Ascending aorta (tissue), 2 donors: ENCODE data around the gene FAM181A. TPM values are rescaled to one million over a fixed set of nuclear protein-coding genes. Genes with fewer than 3 reads are reported as not detected.
A peak's percentile ranks its signal among the peaks of the same experiment; 100 is the strongest.

Experiments
- DNase-seq, 2 donors: peaks; one replicate each; pipeline ENCODE4 v3.0.0-alpha.2; 2019; ENCODE audit warnings: low spot score in 2 of 2
- H3K27ac ChIP-seq, 2 donors: fragments of 200-600 bp; sonication (generic); one replicate each; pipeline ENCODE4 v1.5.1; 2016 to 2017; ENCODE audit warnings: mild to moderate bottlenecking in 1 of 2
- H3K27me3 ChIP-seq: fragments of 200-600 bp; sonication (generic); one replicate; pipeline ENCODE4 v1.5.1; 2017
- H3K36me3 ChIP-seq, 2 donors: fragments of 200-600 bp; sonication (generic); one replicate each; pipeline ENCODE4 v1.5.1; 2016
- H3K4me1 ChIP-seq, 2 donors: fragments of 200-600 bp; sonication (generic); one replicate each; pipeline ENCODE4 v1.5.1; 2016 to 2017; ENCODE audit warnings: mild to moderate bottlenecking in 1 of 2
- H3K4me3 ChIP-seq, 2 donors: fragments of 200-600 bp; sonication (generic); one replicate each; pipeline ENCODE4 v1.5.1; 2016 to 2017; ENCODE audit warnings: mild to moderate bottlenecking in 1 of 2
- H3K9me3 ChIP-seq, 2 donors: fragments of 200-600 bp; sonication (generic); one replicate each; pipeline ENCODE4 v1.5.1; 2016
- intact Hi-C: fragments of 100-400 bp; cut with DNase I; formaldehyde crosslinking; loops from one replicate; pipeline ENCODE4 v1.15.1; 2023
- total RNA-seq: library from RNA; depleted of rRNA; stranded (reverse); fragments of >200 nt; gene quantifications from one replicate; pipeline ENCODE4 v1.1.0, GENCODE V29; 2016
- TF ChIP-seq, protein P1 (sequence below), 3 experiments: fragments of 200-600 bp in 2 of 3; fragments of 450-650 bp in 1 of 3; sonication (generic) in 2 of 3; IDR thresholded peaks; one replicate each; pipeline ENCODE4 v1.5.1; 2016 to 2019; ENCODE audit warnings: antibody characterized with exemption in 3 of 3, mild to moderate bottlenecking in 1 of 3, moderate library complexity in 1 of 3

The FAM181A gene
- total RNA-seq, 1 donor from 2014 or later = not detected

DNA sequence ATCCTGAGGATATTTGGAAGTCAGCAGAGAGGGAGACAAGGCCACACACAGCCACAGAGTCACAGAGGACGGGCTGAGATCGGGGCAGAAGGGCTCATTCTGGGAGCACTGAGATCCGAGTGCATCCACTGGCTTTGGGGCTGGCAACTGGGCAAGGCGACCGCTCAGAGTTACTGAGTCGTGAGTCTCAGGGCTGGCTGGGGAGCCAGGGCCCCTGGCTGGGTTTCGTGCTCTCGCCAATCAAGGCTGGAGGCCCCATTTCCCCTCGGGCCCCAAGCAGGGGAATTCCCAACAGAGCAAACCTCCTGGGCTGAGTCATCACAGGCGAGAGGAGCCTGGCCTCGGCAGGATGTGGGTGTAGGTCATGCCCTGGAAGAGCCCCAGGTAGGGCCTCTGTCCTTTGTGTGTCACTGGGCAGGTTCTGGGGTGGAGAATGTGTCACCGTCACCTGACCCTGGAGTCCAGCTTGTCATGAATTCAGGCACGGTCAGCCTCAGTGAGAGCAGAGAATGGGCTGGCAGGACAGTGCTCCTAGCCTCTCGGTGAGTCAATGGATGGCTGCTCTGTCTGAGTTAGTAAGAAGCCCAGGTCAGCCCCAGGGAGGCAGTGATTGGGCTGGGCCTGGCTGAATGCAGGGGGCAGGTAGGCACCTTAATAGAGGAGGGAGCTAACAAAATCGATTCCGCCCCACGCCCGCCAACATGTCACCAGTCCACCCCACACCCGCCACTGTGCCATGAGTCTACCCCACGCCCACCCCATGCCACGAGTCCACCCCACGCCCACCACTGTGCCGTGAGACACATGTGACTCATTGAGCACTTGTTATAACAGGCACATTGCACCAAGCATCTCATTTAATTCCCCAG is 32.3 kb downstream of the FAM181A start:
- Histone ChIP-seq H3K4me1 (peaks cover 6 to 51% of the 10 kb centered on the region in 2 donors), H3K27ac (peak overlapping the region; percentile 71 to 80), H3K4me3 (no peak overlapping the region), H3K9me3 (no peaks in the 10 kb centered on the region), H3K27me3 (no peaks in the 10 kb centered on the region), H3K36me3 (peaks cover 7 to 12% of the 10 kb centered on the region in 2 donors)
- TF ChIP-seq, protein P1, sequence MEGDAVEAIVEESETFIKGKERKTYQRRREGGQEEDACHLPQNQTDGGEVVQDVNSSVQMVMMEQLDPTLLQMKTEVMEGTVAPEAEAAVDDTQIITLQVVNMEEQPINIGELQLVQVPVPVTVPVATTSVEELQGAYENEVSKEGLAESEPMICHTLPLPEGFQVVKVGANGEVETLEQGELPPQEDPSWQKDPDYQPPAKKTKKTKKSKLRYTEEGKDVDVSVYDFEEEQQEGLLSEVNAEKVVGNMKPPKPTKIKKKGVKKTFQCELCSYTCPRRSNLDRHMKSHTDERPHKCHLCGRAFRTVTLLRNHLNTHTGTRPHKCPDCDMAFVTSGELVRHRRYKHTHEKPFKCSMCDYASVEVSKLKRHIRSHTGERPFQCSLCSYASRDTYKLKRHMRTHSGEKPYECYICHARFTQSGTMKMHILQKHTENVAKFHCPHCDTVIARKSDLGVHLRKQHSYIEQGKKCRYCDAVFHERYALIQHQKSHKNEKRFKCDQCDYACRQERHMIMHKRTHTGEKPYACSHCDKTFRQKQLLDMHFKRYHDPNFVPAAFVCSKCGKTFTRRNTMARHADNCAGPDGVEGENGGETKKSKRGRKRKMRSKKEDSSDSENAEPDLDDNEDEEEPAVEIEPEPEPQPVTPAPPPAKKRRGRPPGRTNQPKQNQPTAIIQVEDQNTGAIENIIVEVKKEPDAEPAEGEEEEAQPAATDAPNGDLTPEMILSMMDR (IDR thresholded peaks at IDR 0.05) = no peak
- peak; percentile 75 to 90 for DNase-seq
- intact Hi-C loops = loop anchor here (1.0 to 2.0 kb wide), 2 partner anchors 17 to 19 kb away; partner anchors contain the start of gene ASB2

DNA sequence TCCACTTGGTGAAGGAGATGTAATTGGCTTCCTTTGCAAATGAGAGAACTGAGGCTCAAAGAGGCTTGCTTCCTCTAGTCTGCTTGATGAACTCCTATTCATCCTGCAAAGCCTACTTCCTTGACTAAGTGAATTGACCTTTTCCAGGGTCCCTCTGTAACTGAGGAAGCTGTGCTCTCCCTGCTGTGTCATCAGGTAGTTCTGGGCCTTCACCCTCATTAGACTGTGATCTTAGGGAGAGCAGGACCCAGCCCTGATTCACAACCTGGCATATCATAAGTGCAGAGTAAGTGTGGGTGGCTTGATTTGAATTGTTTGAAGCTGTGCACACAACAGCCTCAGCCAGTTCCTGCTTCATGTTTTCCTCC is 32.9 kb downstream of the FAM181A start:
- Histone ChIP-seq H3K36me3 (peaks cover under 1 to 9% of the 10 kb centered on the region in 2 donors), H3K4me3 (no peak overlapping the region), H3K27ac (peak overlapping the region; percentile 71 to 80), H3K9me3 (no peaks in the 10 kb centered on the region), H3K4me1 (peaks cover 6 to 55% of the 10 kb centered on the region in 2 donors), H3K27me3 (no peaks in the 10 kb centered on the region)
- DNase-seq = no peak
- TF ChIP-seq, protein P1 (IDR thresholded peaks at IDR 0.05) = no peak
- intact Hi-C loops = no loop called here

- no peaks in the 10 kb centered on the region for H3K9me3 ChIP-seq
- TF ChIP-seq, protein P1 (IDR thresholded peaks at IDR 0.05) = no peak
- H3K27ac ChIP-seq = peak overlapping the region in 1 of 2 donors; percentile 80
- no peak overlapping the region for H3K4me3 ChIP-seq
- H3K36me3 ChIP-seq = peaks cover 0 to 9% of the 10 kb centered on the region in 2 donors
- DNase-seq = no peak
- H3K4me1 ChIP-seq = peaks cover 6 to 55% of the 10 kb centered on the region in 2 donors
- no peaks in the 10 kb centered on the region for H3K27me3 ChIP-seq
- intact Hi-C loops = no loop called here
Measured at GRCh38 chr14:93960774-93961438, 33.8 kb downstream of the FAM181A start.

GRCh38 chr14:93961620-93962019 is 34.5 kb downstream of the FAM181A start:
- H3K9me3 ChIP-seq = no peaks in the 10 kb centered on the region
- no peak for DNase-seq
- peaks cover under 1 to 57% of the 10 kb centered on the region in 2 donors for H3K4me1 ChIP-seq
- no peak overlapping the region for H3K4me3 ChIP-seq
- H3K36me3 ChIP-seq = peaks cover 0 to 9% of the 10 kb centered on the region in 2 donors
- TF ChIP-seq, protein P1 (IDR thresholded peaks at IDR 0.05) = no peak
- intact Hi-C loops = no loop called here
- H3K27me3 ChIP-seq = no peaks in the 10 kb centered on the region
- peak overlapping the region in 1 of 2 donors; percentile 80 for H3K27ac ChIP-seq

DNA sequence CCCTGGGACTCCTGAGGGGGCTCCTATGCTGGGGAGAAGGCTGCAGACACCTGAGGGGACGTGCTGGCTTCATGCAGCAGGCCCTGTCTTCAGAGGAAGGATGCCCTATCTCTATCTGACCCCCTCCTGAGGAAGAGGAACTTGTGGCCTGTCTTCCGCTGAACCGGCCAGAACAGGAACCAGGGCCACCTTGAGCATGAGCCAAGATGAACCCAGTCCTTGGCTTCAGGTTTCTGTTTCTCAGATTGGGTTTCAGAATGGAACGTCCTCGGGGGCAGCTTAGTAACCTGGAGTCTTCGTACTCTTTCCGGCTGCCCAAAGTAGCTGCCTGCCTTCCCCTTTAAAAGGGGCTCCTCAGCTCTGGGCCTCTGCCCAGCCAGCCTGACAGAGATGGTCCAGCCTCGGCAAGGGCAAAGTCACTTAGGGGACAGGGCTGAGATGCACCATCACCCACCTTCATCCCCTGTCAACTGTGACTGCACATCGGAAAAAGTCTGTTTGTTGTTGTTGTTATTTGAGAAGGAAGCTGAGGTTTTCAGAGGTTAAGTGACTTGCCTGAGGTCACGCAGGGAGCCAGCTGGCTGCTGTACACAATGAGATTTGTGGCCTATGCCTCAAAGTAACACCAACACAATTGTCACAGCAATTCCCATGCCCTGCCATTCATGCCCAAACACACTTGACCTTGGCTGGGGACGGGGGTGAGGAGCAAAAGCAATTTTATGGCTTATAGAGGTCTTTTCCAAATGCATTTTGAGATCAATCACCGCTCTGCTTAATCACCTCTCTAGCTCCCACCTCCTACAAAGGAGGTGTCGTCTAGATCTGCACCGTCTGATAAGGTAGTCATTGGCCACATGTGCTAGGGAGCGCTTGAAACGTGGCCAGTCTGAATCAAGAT is 35.8 kb downstream of the FAM181A start:
- Histone ChIP-seq H3K9me3 (no peaks in the 10 kb centered on the region), H3K27ac (peak overlapping the region; percentile 32 to 75), H3K36me3 (peaks cover 0 to 9% of the 10 kb centered on the region in 2 donors), H3K27me3 (no peaks in the 10 kb centered on the region), H3K4me3 (no peak overlapping the region), H3K4me1 (peaks cover 2 to 56% of the 10 kb centered on the region in 2 donors)
- no peak for DNase-seq
- TF ChIP-seq, protein P1 (IDR thresholded peaks at IDR 0.05) = no peak
- intact Hi-C loops = no loop called here
